ENCODE results near the gene ERCC6. TPM values are rescaled to one million over a fixed set of nuclear protein-coding genes. Genes with fewer than 3 reads are reported as not detected.

ERCC6 gene
- total and polyA plus RNA-seq, 10 of the 15 experiments (the other 5 are each of a cell fraction or from before 2014, with no cell fraction given), result 4.3 to 15.6 (median 7.8) TPM

DNA sequence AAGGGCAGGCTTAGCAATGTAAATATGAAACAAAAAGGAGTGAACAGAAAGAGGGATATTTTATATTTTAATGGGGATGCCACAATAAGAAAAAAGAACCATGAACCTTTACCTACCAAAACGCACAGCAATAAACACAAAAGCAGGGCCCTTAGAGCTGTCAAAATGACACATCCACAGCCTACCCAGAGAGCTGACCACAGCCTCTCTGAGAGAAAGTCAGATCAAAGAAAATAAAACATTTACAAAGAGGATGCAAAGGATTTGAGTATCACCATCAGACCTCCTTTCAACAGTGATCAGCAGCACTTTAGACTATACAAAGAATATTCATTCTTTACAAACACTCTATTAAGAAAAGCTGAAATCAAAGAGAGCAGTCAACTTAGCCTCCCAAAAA lies 52.9 kb downstream of the ERCC6 start:
- no peak overlapping the region for H3K27ac ChIP-seq (ENCODE audit: control insufficient read depth, insufficient read depth)
- no peak for FAIRE-seq
- H3K79me2 ChIP-seq (ENCODE audit: control insufficient read depth, insufficient read depth, low read length), result no peaks in the 10 kb centered on the region
- ChIA-PET POLR2A (no interaction called here), SMC1A (ENCODE audit: uncharacterized antibody, unreplicated experiment) (interaction anchor here (0.8 kb wide), 1 partner anchor 29 kb away, joined by 3 read pairs; no protein-coding TSS in a partner anchor), RAD21 (ENCODE audit: unreplicated experiment) (no interaction called here), CTCF (interaction anchor here (1.0 to 1.8 kb wide), 3 partner anchors 10 to 78 kb away, joined by 3 to 5 read pairs (median 3); no protein-coding TSS in a partner anchor)
- peaks cover 2 to 3% of the 10 kb centered on the region in 2 experiments; a peak in 3 of 4 replicates for H3K36me3 ChIP-seq (ENCODE audit: control insufficient read depth in 2 of 2, insufficient read depth in 2 of 2, low read length in 1 of 2)
- intact Hi-C loops (cut with micrococcal nuclease; ENCODE audit: unreplicated experiment), result no loop called here
- in situ Hi-C loops (cut with MboI), result no loop called here
- no peak overlapping the region for H3K4me2 ChIP-seq (ENCODE audit: control insufficient read depth, insufficient read depth)
- no peak overlapping the region for H2AFZ ChIP-seq (ENCODE audit: control insufficient read depth, low read depth, low read length)
- H3K27me3 ChIP-seq (replicated peaks in 1 of 2; ENCODE audit: control insufficient read depth in 2 of 2, insufficient read depth in 2 of 2, low read length in 1 of 2), result no peaks in the 10 kb centered on the region
- DNase-seq (ENCODE audit: low read depth, low spot score), result no peak
- no peak for TF ChIP-seq CREB1 (IDR thresholded peaks at IDR 0.05; ENCODE audit: low read depth)
- TF ChIP-seq IKZF1 (conservative IDR thresholded peaks at IDR 0.05), result no peak
- TF ChIP-seq ZNF274 (IDR thresholded peaks at IDR 0.05; ENCODE audit: insufficient read depth, insufficient read length), result no peak
- no peak for TF ChIP-seq MTA2 (IDR thresholded peaks at IDR 0.05; ENCODE audit: low read depth)
- no peak for TF ChIP-seq SMC3 (IDR thresholded peaks at IDR 0.05; ENCODE audit: borderline replicate concordance, low read length)
- TF ChIP-seq, protein P1, sequence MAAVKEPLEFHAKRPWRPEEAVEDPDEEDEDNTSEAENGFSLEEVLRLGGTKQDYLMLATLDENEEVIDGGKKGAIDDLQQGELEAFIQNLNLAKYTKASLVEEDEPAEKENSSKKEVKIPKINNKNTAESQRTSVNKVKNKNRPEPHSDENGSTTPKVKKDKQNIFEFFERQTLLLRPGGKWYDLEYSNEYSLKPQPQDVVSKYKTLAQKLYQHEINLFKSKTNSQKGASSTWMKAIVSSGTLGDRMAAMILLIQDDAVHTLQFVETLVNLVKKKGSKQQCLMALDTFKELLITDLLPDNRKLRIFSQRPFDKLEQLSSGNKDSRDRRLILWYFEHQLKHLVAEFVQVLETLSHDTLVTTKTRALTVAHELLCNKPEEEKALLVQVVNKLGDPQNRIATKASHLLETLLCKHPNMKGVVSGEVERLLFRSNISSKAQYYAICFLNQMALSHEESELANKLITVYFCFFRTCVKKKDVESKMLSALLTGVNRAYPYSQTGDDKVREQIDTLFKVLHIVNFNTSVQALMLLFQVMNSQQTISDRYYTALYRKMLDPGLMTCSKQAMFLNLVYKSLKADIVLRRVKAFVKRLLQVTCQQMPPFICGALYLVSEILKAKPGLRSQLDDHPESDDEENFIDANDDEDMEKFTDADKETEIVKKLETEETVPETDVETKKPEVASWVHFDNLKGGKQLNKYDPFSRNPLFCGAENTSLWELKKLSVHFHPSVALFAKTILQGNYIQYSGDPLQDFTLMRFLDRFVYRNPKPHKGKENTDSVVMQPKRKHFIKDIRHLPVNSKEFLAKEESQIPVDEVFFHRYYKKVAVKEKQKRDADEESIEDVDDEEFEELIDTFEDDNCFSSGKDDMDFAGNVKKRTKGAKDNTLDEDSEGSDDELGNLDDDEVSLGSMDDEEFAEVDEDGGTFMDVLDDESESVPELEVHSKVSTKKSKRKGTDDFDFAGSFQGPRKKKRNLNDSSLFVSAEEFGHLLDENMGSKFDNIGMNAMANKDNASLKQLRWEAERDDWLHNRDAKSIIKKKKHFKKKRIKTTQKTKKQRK (IDR thresholded peaks at IDR 0.05; ENCODE audit: low read depth, low read length), result no peak
- no peak for TF ChIP-seq ZNF622 (IDR thresholded peaks at IDR 0.05)
- no peak for TF ChIP-seq POLR2AphosphoS5 (IDR thresholded peaks at IDR 0.05; ENCODE audit: low read length)
- no peak for TF ChIP-seq RUNX3 (IDR thresholded peaks at IDR 0.05; ENCODE audit: low read length)
- TF ChIP-seq EZH2 (IDR thresholded peaks at IDR 0.05; ENCODE audit: borderline replicate concordance, control insufficient read depth, low read depth, low read length), result no peak
- TF ChIP-seq ZNF384 (IDR thresholded peaks at IDR 0.05; ENCODE audit: borderline replicate concordance, low read depth, low read length), result no peak
- no peak for TF ChIP-seq EP300 (IDR thresholded peaks at IDR 0.05; ENCODE audit: borderline replicate concordance in 1 of 2, control insufficient read depth in 1 of 2, low read depth in 2 of 2, low read length in 2 of 2)
- WGBS (ENCODE audit: insufficient coverage, insufficient replicate concordance, low lambda C conversion rate, missing lambda C conversion rate), result 96% methylated on average over 1 of the region's 1 CpG
- H3K9ac ChIP-seq (ENCODE audit: control insufficient read depth, insufficient read depth, low read length), result no peak overlapping the region
- no TSS peak for BruUV-seq (replicated peaks)
- ATAC-seq, result no peak
- H4K20me1 ChIP-seq (ENCODE audit: control insufficient read depth, insufficient read depth), result no peaks in the 10 kb centered on the region
- H3K9me3 ChIP-seq (replicated peaks; ENCODE audit: control insufficient read depth, insufficient read depth, low read length), result no peaks in the 10 kb centered on the region
- H3K4me1 ChIP-seq (ENCODE audit: control insufficient read depth, insufficient read depth, low read length), result no peaks in the 10 kb centered on the region
- no peak overlapping the region for H3K4me3 ChIP-seq

Data from GM12878 (cell line).